Measurements from ENCODE around the gene NFASC.

GRCh38 chr1:204868340-204868700, 2.3 kb upstream of the NFASC start:
- no peak for TF ChIP-seq CTCF (IDR thresholded peaks at IDR 0.05; ENCODE audit: insufficient read depth, low read depth, low read length)
- TF ChIP-seq EZH2 (IDR thresholded peaks at IDR 0.05; ENCODE audit: insufficient read depth, low read length), result no peak

Measured in astrocyte (in vitro differentiated cells and primary cell).